ENCODE measurements around the gene TMEM63C.

Gene TMEM63C
- 0.30 to 0.90 reads per million in 2 experiments for total RNA-seq

- DNase-seq (ENCODE audit: low read depth) = peak; percentile 5
Measured at GRCh38 chr14:77181603-77182437, at the start of gene TMEM63C. Gene TMEM63C (plus strand): TSS chr14:77181798. CDS start chr14:77218814, 37,016 bp downstream.

GRCh38 chr14:77131871-77132486 lies 49.6 kb upstream of the TMEM63C start:
- no peak for DNase-seq (ENCODE audit: low read depth)

- DNase-seq (ENCODE audit: low read depth) = peak; percentile 42
Measured at GRCh38 chr14:77133720-77134338, 47.8 kb upstream of the TMEM63C start.

- no peak for DNase-seq (ENCODE audit: low read depth)
Measured at GRCh38 chr14:77139022-77139421, 42.6 kb upstream of the TMEM63C start.

- peak; percentile 22 for DNase-seq (ENCODE audit: low read depth)
Measured at GRCh38 chr14:77139540-77140358, 41.8 kb upstream of the TMEM63C start.

- DNase-seq (ENCODE audit: low read depth) = no peak
Measured at GRCh38 chr14:77140359-77141213, 41.0 kb upstream of the TMEM63C start.

GRCh38 chr14:77141214-77142004 lies 40.2 kb upstream of the TMEM63C start, which contains the start of gene ZDHHC22:
Gene ZDHHC22 (minus strand): TSS chr14:77141791. CDS start chr14:77139738, 2,053 bp downstream.
- no peak for DNase-seq (ENCODE audit: low read depth)

- no peak for DNase-seq (ENCODE audit: low read depth)
Measured at GRCh38 chr14:77142005-77142800, 39.4 kb upstream of the TMEM63C start.

- no peak for DNase-seq (ENCODE audit: low read depth)
Measured at GRCh38 chr14:77143071-77143470, 38.5 kb upstream of the TMEM63C start.

GRCh38 chr14:77144412-77145115 lies 37.0 kb upstream of the TMEM63C start:
- DNase-seq (ENCODE audit: low read depth) = no peak

- no peak for DNase-seq (ENCODE audit: low read depth)
Measured at GRCh38 chr14:77145975-77146740, 35.4 kb upstream of the TMEM63C start.

- DNase-seq (ENCODE audit: low read depth) = no peak
Measured at GRCh38 chr14:77148510-77149231, 32.9 kb upstream of the TMEM63C start.

GRCh38 chr14:77151245-77151644 lies 30.4 kb upstream of the TMEM63C start:
- no peak for DNase-seq (ENCODE audit: low read depth)

- DNase-seq (ENCODE audit: low read depth) = no peak
Measured at GRCh38 chr14:77151918-77152588, 29.5 kb upstream of the TMEM63C start.

- DNase-seq (ENCODE audit: low read depth) = no peak
Measured at GRCh38 chr14:77153802-77154201, 27.8 kb upstream of the TMEM63C start.

- DNase-seq (ENCODE audit: low read depth) = no peak
Measured at GRCh38 chr14:77154421-77154820, 27.2 kb upstream of the TMEM63C start.

- no peak for DNase-seq (ENCODE audit: low read depth)
Measured at GRCh38 chr14:77155083-77155482, 26.5 kb upstream of the TMEM63C start.
